IMR-90 (cell line): ENCODE results near the gene FAU. TPM values are rescaled to one million over a fixed set of nuclear protein-coding genes. Genes with fewer than 3 reads are reported as not detected.

ENCODE experiments used
- ATAC-seq: fragments of 200-7000 bp; cut with Tn5 transposase; 2 replicates; pipeline ENCODE4 v1.9.1; 2020; ENCODE audit warnings: low read depth, mild to moderate bottlenecking, moderate library complexity
- BruUV-seq: library from RNA; stranded (reverse); fragments of 400-500 nt; replicated peaks from 2 replicates; lab custom pipeline; 2021; lab: Mats Ljungman, UMichigan
- CTCF ChIA-PET: fragments of 300-600 bp; formaldehyde crosslinking; extraction: SDS; loops from one replicate; lab custom pipeline; 2021; ENCODE audit warnings: antibody characterized with exemption; lab: Yijun Ruan, JAX
- POLR2A ChIA-PET: fragments of 300-600 bp; sonication (Branson Sonifier 250); formaldehyde crosslinking; loops from one replicate; lab custom pipeline; 2022; ENCODE audit warnings: antibody characterized with exemption; ENCODE audit not compliant: unreplicated experiment; lab: Charles Lee
- DNase-seq: peaks from one replicate; pipeline ENCODE4 v3.0.0; 2013
- H2AFZ ChIP-seq: replicated peaks from 2 replicates; pipeline ENCODE3; 2013; ENCODE audit warnings: low read length, mild to moderate bottlenecking; ENCODE audit not compliant: poor library complexity
- H2AK5ac ChIP-seq: 2 replicates; pipeline ENCODE4 v1.6.1; 2013; ENCODE audit warnings: low read depth, low read length, inconsistent platforms
- H2AK9ac ChIP-seq: replicated peaks from 2 replicates; pipeline ENCODE3; 2013; ENCODE audit warnings: mild to moderate bottlenecking, low read depth, low read length, moderate library complexity; ENCODE audit not compliant: poor library complexity
- H2BK120ac ChIP-seq: 2 replicates; pipeline ENCODE4 v1.6.1; 2013; ENCODE audit warnings: low read depth, low read length, inconsistent platforms
- H2BK15ac ChIP-seq: 3 replicates; pipeline ENCODE4 v1.6.1; 2013; ENCODE audit warnings: low read depth, low read length, inconsistent platforms
- H2BK20ac ChIP-seq: 2 replicates; pipeline ENCODE4 v1.6.1; 2013; ENCODE audit warnings: low read depth, mild to moderate bottlenecking, inconsistent platforms, low read length, moderate library complexity
- H2BK5ac ChIP-seq: 2 replicates; pipeline ENCODE4 v1.6.1; 2013; ENCODE audit warnings: mild to moderate bottlenecking, low read depth, low read length, inconsistent platforms; ENCODE audit not compliant: poor library complexity, severe bottlenecking
- H3K14ac ChIP-seq: replicated peaks from 2 replicates; pipeline ENCODE4 v1.6.1; 2013; ENCODE audit warnings: low read depth, low read length, inconsistent platforms
- H3K18ac ChIP-seq: 2 replicates; pipeline ENCODE4 v1.6.1; 2013; ENCODE audit warnings: low read depth, low read length, control low read depth
- H3K23ac ChIP-seq: 2 replicates; pipeline ENCODE4 v1.6.1; 2013; ENCODE audit warnings: low read depth, low read length, inconsistent platforms
- H3K27ac ChIP-seq: 2 replicates; pipeline ENCODE4 v1.5.1; 2013; ENCODE audit warnings: mild to moderate bottlenecking, control low read depth, low read length; ENCODE audit not compliant: insufficient read depth
- H3K27me3 ChIP-seq: 2 replicates; pipeline ENCODE4 v1.6.1; 2013; ENCODE audit warnings: low read length; ENCODE audit not compliant: control insufficient read depth, insufficient read depth
- H3K36me3 ChIP-seq: 2 replicates; pipeline ENCODE4 v1.6.1; 2013; ENCODE audit warnings: low read length, mixed read lengths; ENCODE audit not compliant: control insufficient read depth, insufficient read depth
- H3K4ac ChIP-seq: 2 replicates; pipeline ENCODE4 v1.6.1; 2013; ENCODE audit warnings: low read depth, low read length, inconsistent platforms
- H3K4me1 ChIP-seq: 2 replicates; pipeline ENCODE4 v1.6.1; 2013; ENCODE audit warnings: low read length, mixed read lengths; ENCODE audit not compliant: control insufficient read depth, insufficient read depth
- H3K4me2 ChIP-seq: 2 replicates; pipeline ENCODE4 v1.6.1; 2013; ENCODE audit warnings: low read depth, mild to moderate bottlenecking, control low read depth, low read length, moderate library complexity
- H3K4me3 ChIP-seq: 2 replicates; pipeline ENCODE4 v1.5.1; 2013; ENCODE audit warnings: low read depth, mild to moderate bottlenecking, control low read depth, low read length, moderate library complexity; ENCODE audit not compliant: insufficient read depth
- H3K56ac ChIP-seq: 2 replicates; pipeline ENCODE4 v1.6.1; 2013; ENCODE audit warnings: low read length, inconsistent platforms; ENCODE audit not compliant: insufficient read depth; ENCODE audit errors: extremely low read depth
- H3K79me1 ChIP-seq, 2 experiments: 2 replicates each; pipeline ENCODE4 v1.6.1; 2013; ENCODE audit warnings: low read length in 2 of 2, inconsistent platforms in 1 of 2, low read depth in 1 of 2
- H3K9ac ChIP-seq: 2 replicates; pipeline ENCODE4 v1.6.1; 2013; ENCODE audit warnings: low read depth, low read length, control low read depth
- H3K9me1 ChIP-seq: 2 replicates; pipeline ENCODE4 v1.6.1; 2013; ENCODE audit warnings: low read length, inconsistent platforms; ENCODE audit not compliant: insufficient read depth
- H3K9me3 ChIP-seq: 2 replicates; pipeline ENCODE4 v1.6.1; 2013; ENCODE audit warnings: low read length; ENCODE audit not compliant: control insufficient read depth, insufficient read depth
- H4K20me1 ChIP-seq: 2 replicates; pipeline ENCODE4 v1.6.1; 2013; ENCODE audit warnings: low read length, inconsistent platforms; ENCODE audit not compliant: insufficient read depth
- H4K5ac ChIP-seq: 2 replicates; pipeline ENCODE4 v1.6.1; 2013; ENCODE audit warnings: mild to moderate bottlenecking, low read depth, low read length, control low read depth
- H4K8ac ChIP-seq, 2 experiments: 2 replicates each; pipeline ENCODE4 v1.6.1; 2013; ENCODE audit warnings: low read depth in 2 of 2, low read length in 2 of 2, control low read depth in 1 of 2, inconsistent platforms in 1 of 2
- H4K91ac ChIP-seq: 2 replicates; pipeline ENCODE4 v1.6.1; 2013; ENCODE audit warnings: low read depth, low read length, inconsistent platforms; ENCODE audit not compliant: insufficient read depth
- BHLHE40 ChIP-seq: fragments of 150-350 bp; IDR thresholded peaks from 2 replicates; pipeline ENCODE4 v1.6.1; 2016; ENCODE audit warnings: mild to moderate bottlenecking, low read depth, low read length
- FOS ChIP-seq: fragments of 150-350 bp; IDR thresholded peaks from 2 replicates; pipeline ENCODE4 v1.6.1; 2016; ENCODE audit warnings: low read depth, low read length
- MAZ ChIP-seq: IDR thresholded peaks from 2 replicates; pipeline ENCODE4 v1.6.1; 2012; ENCODE audit warnings: low read depth, mild to moderate bottlenecking, low read length, improper control_type of control experiment, moderate library complexity, borderline replicate concordance
- NFE2L2 ChIP-seq: fragments of 150-350 bp; IDR thresholded peaks from 2 replicates; pipeline ENCODE4 v1.6.1; 2016; ENCODE audit warnings: low read depth, mild to moderate bottlenecking, low read length
- RAD21 ChIP-seq: IDR thresholded peaks from 2 replicates; pipeline ENCODE4 v1.6.1; 2012; ENCODE audit warnings: low read length, improper control_type of control experiment
- RFX5 ChIP-seq: IDR thresholded peaks from 2 replicates; pipeline ENCODE4 v1.8.0; 2012; ENCODE audit warnings: low read depth, mild to moderate bottlenecking, low read length, moderate library complexity
- SMC3 ChIP-seq: fragments of 150-350 bp; IDR thresholded peaks from 2 replicates; pipeline ENCODE4 v1.6.1; 2016; ENCODE audit warnings: low read depth, mild to moderate bottlenecking, antibody characterized with exemption, low read length, moderate library complexity
- WGBS, 2 experiments: methylation state at CpG; one replicate each; pipeline versions ENCODE4 v1.1.5 to v1.1.7; 2013; ENCODE audit warnings: missing lambda C conversion rate in 2 of 2; ENCODE audit not compliant: insufficient read length in 1 of 2; ENCODE audit errors: extremely low coverage in 2 of 2; 5-methylcytosine and 5-hydroxymethylcytosine counted together
- dilution Hi-C: fragments of 300-500 bp; cut with HindIII; formaldehyde crosslinking; loops from one replicate; pipeline ENCODE4 v1.14.3; 2018; ENCODE audit warnings: low sequenced_read_pairs; ENCODE audit not compliant: unreplicated experiment
- in situ Hi-C: fragments of 300-500 bp; cut with MboI; formaldehyde crosslinking; loops from 3 replicates; pipeline ENCODE4 v1.14.3; 2019; ENCODE audit warnings: low sequenced_read_pairs, inconsistent platforms, mixed read lengths
- intact Hi-C: fragments of 100-400 bp; cut with micrococcal nuclease; formaldehyde crosslinking; loops from 2 replicates; pipeline ENCODE4 v1.10.0; 2022
- polyA plus RNA-seq, 3 experiments: library from polyadenylated mRNA; depleted of rRNA; stranded (reverse); fragments of >200 nt; gene quantifications; 2 replicates each; pipeline ENCODE4 v1.2.3, GENCODE V29; 2012; ENCODE audit warnings: low replicate concordance in 1 of 3
- total RNA-seq: library from RNA; depleted of rRNA; stranded (reverse); fragments of >200 nt; gene quantifications from 2 replicates; pipeline ENCODE4 v1.2.3, GENCODE V29; 2012
- TF ChIP-seq, protein P1 (sequence below): fragments of 150-350 bp; IDR thresholded peaks from 2 replicates; pipeline ENCODE4 v1.6.1; 2017; ENCODE audit warnings: mild to moderate bottlenecking, antibody characterized with exemption, low read length, low read depth

FAU gene
- total and polyA plus RNA-seq, 2 of the 4 experiments (the other 2 are of a cell fraction): 189 to 652 TPM

DNA sequence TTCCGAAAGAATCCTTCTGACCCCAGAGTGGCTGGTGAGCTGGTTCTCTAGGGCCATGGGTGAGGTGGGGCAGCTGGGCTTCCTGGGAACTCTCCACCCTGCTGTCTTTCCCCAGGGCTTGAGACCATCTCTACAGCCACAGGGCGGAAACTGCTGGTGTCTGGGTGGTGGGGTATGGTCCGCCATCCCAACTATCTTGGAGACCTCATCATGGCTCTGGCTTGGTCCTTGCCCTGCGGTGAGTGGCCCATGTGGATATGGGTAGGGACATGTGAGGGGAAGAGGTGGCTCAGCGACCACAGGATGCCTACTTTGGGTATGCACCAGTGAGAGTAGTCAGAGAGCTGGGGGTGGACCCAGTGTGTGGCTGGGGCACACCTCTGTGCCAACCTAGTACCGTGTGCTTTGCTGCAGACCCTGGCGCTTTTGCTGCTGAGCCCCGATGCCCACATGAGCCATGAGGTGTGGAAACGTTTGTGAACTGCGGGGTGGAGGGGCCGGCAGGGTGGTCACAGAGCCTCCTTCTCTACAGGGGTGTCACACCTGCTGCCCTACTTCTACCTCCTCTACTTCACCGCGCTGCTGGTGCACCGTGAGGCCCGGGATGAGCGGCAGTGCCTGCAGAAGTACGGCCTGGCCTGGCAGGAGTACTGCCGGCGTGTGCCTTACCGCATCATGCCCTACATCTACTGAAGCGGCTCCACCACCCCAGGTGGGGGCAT, 6.4 kb downstream of the FAU start (continued):
- TF ChIP-seq, protein P1, sequence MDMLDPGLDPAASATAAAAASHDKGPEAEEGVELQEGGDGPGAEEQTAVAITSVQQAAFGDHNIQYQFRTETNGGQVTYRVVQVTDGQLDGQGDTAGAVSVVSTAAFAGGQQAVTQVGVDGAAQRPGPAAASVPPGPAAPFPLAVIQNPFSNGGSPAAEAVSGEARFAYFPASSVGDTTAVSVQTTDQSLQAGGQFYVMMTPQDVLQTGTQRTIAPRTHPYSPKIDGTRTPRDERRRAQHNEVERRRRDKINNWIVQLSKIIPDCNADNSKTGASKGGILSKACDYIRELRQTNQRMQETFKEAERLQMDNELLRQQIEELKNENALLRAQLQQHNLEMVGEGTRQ: no peak

DNA sequence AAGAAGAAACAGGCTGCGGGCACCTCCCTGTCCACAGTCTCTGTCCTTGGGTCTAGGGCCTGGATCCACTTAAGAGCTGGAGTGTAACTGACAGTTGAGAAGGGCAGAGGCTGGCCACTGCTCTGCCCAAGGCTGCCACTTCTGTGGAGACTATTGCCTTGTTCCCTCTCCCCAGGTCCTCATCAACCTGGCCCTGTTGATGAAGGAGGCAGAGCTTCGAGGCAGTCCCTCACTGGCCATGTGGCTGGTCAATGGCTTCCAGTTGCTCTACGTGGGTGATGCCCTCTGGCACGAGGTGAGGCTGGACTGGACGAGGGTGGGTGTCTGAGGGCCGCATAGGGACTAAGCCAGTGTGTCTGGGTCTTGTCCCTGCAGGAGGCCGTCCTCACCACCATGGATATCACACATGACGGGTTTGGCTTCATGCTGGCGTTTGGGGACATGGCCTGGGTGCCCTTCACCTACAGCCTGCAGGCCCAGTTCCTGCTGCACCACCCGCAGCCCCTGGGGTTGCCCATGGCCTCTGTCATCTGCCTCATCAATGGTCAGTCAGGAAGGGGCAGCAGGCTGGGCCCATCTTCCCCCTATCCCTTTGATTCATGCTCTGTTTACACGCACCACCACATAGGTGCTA, 7.3 kb downstream of the FAU start:
- Histone ChIP-seq H3K9me1 (0 out of 2 replicates have a peak, but pooled peaks cover 2% of the 10 kb centered on the region), H4K5ac (no peak overlapping the region), H3K56ac (no peak overlapping the region), H2AK5ac (no peak overlapping the region), H2BK15ac (no peak overlapping the region), H2BK20ac (no peak overlapping the region), H3K23ac (no peak overlapping the region), H2AFZ (no peak overlapping the region), H3K9ac (no peak overlapping the region), H3K9me3 (no peaks in the 10 kb centered on the region), H3K4me3 (no peak overlapping the region), H3K14ac (no peak overlapping the region), H3K18ac (no peak overlapping the region), H3K36me3 (peaks cover 9% of the 10 kb centered on the region), H4K8ac (no peak overlapping the region), H4K91ac (no peak overlapping the region), H4K20me1 (peaks cover 11% of the 10 kb centered on the region; the same call in 1 of the 2 replicates), H3K79me1 (peaks cover 2 to 31% of the 10 kb centered on the region in 2 experiments), H3K4ac (no peak overlapping the region), H2BK5ac (no peak overlapping the region), H3K27ac (no peak overlapping the region), H3K27me3 (no peaks in the 10 kb centered on the region), H2BK120ac (no peak overlapping the region), H3K4me2 (no peak overlapping the region), H3K4me1 (peaks cover 20% of the 10 kb centered on the region), H2AK9ac (no peak overlapping the region)
- WGBS, 2 experiments: 98% methylated on average over 6 of the region's 11 CpGs; no CpG with 5 or more reads in 1 of the 2 experiments
- intact Hi-C loops: loop anchor here (5.0 kb wide), 1 partner anchor 138 kb away; no protein-coding TSS in a partner anchor
- DNase-seq (no peak), ATAC-seq (no peak)
- dilution Hi-C loops: no loop called here
- CTCF ChIA-PET: no interaction called here
- POLR2A ChIA-PET: no interaction called here
- no TSS peak for BruUV-seq
- TF ChIP-seq MAZ (no peak), FOS (no peak), BHLHE40 (no peak), NFE2L2 (no peak), RFX5 (no peak), RAD21 (no peak), SMC3 (no peak)
- TF ChIP-seq, protein P1: no peak
- in situ Hi-C loops: no loop called here
